Measurements from ENCODE around the gene CELA1.

CELA1 gene

DNA sequence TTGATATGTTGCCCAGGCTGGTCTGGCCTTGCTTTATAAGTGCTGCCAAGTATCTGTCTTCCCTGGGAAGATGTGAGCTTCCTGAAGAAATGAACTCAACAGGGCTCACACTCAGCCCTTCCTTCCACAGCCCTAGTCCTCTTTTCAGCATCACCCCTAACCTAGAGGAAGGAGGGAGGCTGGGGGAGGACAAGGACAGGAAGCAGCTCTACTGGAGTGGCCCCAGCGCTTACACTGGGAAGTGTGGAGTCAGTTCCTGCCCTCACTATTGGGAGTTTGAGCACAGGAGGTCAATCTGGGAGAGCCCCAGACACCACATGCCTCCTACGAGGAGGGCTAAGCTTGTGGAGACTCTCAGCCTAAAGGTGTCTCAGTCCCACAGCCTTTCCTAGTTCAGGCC lies 27.9 kb upstream of the CELA1 start:
- no peak for DNase-seq

DNA sequence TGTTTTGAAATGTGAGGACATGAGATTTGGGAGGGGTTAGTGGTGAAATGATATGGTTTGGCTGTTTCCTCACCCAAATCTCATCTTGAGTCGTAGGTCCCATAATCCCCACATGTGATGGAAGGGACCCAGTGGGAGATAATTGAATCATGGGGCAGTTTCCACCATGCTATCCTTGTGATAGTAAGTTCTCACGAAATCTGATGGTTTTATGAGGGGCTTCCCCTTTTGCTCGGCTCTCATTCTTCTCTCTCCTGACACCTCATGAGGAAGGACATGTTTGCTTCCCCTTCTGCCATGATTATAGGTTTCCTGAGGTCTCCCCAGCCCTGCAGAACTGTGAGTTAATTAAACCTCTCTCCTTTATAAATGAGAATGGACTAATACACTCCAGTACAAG lies 26.7 kb upstream of the CELA1 start:
- no peak for DNase-seq

DNA sequence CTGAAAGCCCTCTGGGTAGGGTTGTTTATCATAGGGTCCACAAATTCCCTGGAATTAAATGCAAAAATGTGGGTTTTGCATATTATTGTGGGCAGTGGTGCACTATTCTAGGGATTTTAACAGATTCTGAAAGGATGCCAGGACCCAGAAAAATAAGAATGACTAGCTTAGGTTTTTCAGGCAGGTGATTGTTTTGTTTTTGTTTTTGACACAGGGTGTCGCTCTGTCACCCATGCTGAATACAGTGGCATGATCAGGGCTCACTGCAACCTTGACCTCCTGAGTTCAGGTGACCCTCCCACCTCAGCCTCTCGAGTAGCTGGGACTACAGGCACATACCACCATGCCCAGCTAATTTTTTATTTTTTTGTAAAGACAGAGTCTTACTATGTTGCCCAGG lies 25.5 kb upstream of the CELA1 start:
- no peak for DNase-seq

DNA sequence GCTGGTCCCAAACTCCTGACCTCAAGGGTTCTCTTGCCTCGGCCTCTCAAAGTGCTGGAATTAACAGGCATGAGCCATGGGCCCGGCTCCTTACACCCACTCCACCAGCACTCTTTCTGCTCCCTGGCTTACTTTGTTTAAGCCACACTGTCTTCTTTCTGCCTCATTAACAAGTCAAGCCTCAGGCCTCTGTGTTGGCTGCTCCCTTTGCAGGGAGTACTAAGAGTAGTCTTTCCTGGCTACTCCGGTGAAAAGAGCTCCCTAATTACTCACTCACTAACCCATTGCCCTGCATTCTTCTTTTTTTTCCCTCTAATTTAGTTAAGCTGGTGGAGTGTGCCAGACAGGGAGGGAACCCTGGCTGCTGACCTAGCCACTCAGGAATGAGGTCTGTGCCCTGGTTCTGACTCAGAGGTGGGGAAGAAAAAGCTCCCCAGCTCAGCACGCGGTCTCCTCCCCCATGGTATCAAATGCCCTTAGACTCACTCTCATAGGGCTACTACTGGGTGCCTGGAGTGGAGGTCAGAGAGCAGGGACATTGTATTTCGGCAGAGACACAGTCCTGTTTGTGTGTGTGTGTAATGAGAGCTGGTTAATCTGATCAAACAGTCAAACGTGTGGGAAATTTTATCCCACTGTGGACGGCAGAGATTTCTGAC lies 24.9 kb upstream of the CELA1 start:
- DNase-seq: no peak

DNA sequence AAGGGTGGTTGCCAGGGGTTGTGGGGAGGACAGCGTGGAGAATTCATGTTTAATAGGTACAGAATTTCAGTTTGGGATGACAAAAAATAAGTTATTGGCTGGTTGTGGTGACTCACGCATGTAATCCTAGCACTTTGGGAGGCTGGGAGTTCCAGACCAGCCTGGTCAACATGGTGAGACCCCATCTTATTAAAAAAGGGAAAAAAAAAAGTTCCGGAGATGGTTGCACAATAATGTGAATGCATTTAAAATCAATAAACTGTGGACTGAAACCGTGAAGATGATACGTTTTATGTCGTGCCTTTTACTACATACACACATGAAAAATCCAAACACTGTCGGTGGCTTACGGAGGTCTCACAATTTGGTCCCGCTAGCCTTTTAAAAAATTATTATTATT lies 24.2 kb upstream of the CELA1 start:
- DNase-seq: no peak

DNA sequence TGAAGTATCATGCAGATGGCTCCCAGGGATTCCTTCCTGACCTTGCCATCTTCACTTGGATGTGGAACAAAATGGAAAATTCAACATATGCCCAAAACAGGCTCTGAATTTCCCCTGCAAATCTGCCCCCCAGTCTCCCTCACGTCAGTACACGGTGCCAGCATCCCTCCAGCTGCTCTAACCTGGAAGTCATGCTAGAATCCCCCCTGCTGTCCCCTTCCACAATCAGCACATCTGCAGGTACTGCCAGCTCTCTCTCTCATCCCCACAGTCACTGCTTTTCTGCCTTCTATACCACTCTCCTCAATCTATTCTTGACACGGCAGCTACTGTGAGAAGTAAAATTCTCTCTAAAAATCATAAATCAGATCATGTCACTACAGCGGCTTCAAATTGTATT lies 23.1 kb upstream of the CELA1 start:
- no peak for DNase-seq

DNA sequence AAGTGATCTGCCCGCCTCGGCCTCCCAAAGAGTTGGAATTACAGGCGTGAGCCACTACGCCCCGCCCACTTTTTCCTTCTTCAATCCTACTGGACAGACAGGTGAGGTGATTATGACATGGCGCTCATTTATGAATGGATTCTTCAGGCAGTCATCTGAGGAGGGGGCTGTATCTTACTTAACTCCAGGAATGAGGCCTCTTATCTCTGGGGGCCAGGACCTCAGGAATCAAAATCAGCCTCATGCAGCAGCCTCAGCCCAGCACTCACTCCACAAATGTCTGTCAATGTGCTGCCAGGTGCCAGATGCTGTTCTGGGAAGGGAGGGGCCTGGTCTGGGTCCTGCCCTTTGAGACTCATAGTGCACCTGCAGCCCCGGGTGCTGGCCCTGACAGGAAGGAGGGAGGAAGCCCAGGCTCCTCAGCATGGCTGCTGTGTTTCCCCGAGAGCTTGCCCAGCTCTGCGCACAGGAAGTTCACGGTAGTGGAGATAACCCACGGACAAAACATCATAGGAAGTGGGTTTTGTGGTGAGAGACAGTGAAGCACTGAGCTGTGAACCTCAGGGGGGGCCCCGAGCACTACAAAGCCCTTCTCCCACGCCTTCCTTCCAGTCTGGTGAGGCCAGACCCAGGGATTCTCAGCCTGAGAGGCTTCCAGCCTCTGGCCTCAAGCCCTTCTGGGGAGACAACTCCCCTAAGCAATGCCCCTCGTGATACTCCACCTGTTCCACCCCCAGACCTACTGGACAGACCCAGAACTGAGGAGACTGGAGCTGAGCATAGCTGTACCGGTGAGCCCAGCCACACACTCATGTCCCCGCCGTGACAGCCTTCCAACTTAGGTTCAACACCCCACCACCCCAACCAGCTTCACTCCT lies 22.4 kb upstream of the CELA1 start:
- peak; percentile 41 to 79 (median 54) for DNase-seq

DNA sequence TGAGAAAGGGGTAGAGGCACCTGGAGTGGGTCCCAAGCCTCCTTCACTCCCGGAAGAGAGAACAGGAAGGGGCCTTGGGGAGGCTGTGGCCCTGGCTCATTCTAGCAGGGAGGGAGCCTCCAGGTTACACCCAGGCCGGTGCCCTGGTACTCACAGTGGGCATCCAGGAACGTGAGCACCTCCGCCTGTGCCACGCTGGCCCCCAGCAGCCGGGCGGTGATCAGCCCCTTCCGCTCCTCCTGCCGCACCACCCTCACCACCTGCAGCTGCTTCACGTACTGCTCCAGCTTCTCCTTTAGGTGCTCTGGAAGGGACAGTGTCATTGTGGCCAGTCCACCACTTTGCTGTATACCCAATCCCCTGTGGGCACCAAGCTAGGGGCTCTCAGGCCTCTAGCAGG lies 18.8 kb upstream of the CELA1 start:
- no peak for DNase-seq

DNA sequence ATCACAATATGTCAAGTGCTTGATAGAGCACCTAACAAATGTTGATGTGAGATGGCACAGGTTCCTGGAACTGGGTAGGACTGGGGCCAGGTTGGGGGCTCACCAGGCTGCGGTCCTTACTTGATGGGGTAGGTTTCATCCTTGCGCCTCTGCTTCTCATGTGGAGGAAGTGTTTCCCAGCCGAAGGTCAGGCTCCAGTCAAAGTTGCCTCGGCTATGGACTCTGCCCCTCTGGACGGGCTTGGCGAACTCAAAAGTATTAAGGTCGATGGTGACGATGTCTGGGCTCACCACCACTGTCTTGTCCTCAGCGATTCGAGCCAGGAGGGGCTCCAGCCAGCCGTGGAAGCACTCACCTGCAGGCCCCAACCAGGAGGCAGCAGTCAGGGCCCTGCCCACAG lies 17.5 kb upstream of the CELA1 start:
- DNase-seq: no peak

DNA sequence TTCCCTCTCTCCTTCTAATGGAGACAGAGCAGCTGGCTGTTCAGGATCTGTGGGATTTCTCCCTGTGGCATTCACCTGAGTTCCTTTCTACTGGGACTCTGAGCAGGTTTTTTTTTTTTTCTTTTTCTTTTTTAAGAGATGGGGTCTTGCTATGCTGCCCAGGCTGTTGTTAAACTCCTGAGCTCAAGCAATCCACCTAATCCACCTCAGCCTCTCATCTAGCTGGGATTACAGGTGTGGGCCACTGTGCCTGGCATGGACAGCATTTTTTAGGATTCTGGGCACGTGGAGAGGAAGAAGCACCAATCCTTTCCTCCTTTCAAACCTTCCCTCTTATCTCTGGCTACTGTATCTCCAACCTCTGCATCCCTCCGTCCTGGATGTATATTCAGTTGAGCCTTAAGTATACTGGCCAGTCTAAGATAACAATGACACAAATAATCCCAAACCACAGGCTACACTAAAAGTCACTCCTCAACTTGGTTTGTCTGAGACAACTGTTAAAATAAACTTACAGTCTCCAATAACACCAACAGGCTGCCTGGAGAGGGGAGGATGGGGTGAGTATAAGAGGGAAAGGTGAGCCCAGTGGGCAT lies 16.4 kb upstream of the CELA1 start:
- no peak for DNase-seq

DNA sequence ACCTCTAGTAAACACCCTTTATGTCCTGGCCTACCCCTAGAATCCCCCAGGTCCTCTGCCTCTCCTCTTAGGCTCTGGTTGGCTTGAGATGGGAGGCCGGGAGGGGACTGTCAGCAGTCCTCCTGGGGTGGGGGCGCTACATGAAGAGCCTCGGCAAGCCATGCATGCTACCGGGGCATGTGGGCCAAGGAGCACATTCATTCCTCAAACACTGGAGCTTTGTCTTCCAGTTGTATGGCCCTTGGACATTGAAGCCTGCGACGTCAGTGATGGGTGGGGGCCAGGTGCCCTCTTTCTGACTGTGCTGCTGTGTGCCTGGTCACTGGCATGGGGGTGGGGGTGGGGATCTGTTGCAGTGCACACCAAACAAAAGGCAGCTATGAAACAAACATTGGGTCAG lies 15.8 kb upstream of the CELA1 start:
- no peak for DNase-seq

DNA sequence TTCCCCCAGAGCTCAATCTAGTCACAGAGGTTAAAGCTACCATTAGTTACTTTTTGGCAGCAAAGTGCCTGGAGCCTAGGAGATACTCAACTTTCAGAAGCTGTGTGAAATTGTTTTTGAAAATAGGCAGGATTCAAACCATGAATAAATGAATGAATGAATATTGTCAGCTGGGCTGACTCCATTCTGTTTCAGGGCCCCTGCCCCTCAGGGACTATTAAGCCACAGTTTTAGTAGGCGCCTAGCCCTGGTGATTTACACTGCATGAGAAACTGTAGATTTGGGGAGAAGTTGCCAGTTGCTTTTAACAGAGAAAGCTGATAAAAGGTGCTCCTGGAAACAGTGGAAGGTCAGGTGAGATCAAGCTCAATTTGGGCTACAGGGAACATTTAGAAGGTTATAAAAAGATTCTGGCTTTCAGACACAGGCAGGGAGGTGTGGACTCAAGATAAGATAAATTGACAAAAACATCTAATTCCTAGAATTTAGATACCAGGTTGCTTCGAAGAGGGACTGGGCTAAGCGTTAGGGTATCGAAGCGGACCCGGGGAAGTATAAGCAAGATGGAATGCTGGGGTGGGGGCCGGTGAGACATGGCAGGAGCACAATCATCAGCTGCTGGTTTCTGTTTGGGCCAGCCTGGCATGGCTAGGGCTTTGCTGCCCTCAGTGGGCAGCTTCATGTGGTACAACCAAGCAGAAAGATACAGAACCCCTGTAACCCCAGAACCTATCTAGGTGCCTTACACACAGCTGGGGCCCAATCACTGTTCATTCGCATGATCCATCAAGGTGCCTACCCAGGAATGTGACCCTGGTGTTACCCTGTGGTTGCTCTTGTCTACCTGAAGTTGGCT lies 14.9 kb upstream of the CELA1 start:
- no peak for DNase-seq

DNA sequence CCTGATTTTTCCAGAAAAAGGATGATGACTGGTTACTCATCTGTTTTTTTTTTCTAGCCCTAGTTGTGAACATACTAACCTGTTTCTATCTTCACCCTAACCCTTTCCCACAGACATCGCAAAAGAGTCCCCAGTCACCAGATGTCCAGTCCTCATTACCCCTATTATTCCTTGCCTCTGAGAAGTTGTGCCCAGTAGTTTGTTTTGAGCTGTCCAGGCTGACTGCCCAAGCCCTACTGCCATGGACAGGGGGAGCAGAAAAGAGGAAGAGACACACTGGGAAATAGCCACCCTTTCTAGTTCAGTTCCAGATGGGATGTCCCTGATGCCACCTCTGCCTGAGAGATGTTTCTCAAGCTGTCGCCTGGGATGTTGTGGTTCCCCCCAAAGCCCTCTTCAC lies 13.8 kb upstream of the CELA1 start:
- no peak for DNase-seq

DNA sequence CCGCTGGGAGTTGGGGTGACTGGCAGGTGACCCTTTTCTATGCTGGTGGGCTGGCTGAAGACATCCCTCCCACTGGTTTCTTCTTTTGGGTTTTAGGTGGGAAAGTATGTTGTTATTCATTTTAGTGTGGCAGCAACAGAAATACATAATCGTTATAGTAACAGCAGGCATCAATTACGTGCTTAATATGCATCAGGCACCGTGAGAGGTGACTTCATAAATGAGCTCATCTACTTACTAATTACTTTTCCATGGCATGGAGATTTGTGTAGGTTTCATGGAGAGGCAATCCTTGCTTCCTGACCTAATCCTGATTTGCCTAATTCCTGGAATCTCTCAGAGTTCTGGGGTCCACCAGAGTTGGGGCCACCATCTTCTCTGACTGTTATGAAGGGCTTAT lies 13.4 kb upstream of the CELA1 start:
- no peak for DNase-seq

DNA sequence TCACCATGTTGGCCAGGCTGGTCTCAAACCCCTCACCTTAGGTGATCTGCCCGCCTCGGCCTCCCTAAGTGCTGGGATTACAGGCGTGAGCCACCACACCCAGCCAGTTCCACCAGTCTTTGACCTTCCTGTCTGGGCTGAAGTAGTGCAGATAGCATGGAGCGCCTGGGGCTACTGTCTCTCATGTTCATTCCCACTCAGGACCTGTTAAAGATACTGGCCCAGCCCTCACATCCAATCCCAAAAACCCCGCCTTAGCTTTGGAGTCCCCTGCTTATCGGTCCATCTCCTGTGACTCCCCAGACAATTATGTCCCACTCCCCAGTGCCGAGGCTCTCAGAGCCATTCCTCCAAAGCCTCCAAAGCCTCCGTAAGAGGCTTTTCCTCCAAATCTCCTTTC lies 12.0 kb upstream of the CELA1 start:
- DNase-seq: no peak

DNA sequence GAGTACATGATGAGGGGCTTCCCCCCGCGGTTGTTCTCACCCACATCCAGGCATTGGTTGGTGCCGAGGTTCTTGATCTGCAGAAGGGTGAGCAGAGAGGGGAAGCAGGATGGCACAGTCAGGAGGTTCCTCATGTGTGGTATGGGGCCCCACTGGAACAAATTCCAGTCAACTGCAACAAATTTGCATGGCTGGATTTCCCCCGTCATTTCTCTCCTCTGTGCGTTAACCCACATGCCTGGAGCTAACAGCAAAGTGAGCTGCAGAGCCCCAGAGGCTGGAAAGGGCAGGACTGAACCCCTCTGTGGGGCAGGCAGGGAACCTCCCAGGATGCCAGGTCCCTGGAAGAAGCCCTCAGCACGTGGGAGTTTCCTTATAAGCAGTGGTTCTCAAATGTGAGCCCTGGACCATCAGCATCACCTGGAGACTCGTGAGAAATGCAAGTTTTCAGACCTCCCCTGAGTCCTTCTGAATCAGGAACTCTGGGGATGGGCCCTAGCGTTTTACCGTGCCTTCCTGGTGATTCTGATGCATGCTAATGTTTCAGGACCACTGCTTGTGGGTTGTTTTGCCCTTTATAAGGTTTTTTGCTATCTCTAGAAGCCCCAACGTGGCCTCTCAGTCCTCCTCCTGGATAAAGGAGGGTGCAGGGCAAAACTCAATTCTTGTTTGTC lies 11.0 kb upstream of the CELA1 start:
- no peak for DNase-seq

DNA sequence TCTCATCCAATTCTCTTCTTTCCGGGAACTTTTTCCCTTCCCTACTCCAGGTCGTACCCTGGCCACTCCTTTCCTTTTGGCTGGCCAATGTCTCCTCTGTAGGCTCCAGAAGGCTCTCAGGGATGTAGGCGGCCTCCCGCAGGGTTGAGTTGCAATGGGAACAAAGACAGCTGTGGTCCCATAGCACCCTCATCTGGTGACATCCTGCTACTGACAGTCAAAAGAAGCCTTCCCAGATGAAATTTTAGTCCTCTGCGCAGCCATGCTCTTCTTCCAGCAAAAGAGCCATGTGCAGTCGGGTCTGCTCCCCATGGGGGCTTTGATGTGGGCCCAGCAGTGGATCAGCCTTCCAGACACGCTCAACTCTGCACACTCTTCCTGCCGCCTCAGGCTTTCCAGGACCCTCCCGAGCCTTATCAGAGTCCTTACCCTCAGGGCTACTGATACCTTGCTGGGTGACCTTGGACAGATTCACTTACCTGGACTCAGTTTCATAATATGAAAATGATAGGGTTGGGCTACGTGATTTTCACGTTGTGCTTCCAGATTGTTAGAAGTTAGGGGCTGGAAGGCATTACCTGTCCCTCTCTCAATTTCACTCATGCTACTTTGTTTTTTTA lies 5.5 kb upstream of the CELA1 start:
- peak in 1 of 4 experiments; percentile 3 for DNase-seq

DNA sequence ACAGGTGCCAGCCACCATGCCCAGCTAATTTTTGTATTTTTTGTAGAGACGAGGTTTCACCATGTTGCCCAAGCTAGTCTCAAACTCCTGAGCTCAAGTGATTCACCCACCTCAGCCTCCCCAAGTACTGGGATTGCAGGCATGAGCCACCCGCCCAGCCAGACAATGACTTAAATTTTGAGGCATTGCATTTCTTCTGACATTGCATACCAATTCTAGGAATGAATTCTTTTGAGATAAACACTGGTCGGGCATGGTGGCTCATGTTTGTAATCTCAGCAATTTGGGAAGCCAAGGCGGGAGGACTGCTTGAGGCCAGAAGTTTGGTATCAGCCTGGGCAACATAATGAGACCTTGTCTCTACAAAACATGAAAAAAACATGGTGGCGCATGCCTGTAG lies 2.5 kb upstream of the CELA1 start:
- no peak for DNase-seq

DNA sequence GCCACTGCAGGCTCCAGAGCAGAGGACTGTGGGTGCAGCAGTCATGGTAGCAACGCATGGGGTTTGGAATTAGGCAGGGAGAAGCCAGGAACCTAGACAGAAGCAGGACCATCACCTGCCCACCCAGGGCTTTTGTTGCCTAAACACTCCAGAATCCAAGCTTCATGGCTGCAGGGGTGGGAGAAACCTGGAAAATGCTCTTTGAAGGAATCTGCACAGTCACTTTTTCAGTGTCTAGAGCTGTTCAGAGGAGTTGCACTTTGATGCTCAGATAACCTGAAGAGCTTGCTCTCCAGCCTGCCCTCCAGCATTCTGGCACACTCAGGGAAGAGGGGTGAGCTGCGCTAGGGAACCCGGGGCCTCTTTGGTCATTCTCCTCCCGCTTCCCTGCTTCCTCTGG lies 1.6 kb upstream of the CELA1 start:
- no peak for DNase-seq

DNA sequence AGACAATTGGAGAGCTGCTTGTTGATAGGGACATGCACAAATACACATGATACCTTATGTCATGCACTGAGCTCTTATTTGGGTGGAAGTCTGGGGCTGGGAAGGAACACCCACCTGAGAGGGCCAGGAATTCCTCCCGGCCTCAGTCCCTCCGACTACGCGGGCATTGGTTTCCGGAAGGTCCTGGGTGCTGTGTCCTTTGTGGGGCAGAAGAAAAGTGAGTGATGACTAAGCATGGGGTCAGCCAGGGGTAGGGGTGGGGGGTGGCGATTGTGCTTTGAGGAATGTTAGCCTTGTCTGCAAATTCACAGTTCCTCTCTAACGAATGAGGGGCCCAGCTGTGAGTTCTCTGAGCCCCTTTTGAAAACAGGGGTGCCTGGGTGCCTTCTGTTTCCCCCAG lies 798 bp downstream of the CELA1 start:
- DNase-seq: no peak

DNA sequence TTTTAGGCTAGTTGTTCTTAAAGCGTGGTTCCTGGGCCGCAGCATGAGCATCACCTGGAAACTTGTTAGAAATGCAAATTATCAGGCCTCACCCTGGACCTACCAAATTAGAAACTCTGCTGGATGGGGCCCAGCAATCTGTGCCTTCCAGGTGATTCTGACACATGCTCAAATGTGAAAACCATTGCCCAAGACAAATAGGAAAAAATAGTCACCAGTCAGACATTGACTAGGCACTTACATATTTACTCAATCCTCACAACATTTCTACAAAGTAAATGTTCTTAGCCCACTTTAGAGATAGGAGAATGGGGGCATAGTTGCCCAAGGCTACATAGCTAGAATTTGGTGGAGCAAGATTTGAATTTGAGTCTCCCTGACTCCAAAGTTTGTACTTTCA lies 3.3 kb downstream of the CELA1 start:
- DNase-seq: no peak

DNA sequence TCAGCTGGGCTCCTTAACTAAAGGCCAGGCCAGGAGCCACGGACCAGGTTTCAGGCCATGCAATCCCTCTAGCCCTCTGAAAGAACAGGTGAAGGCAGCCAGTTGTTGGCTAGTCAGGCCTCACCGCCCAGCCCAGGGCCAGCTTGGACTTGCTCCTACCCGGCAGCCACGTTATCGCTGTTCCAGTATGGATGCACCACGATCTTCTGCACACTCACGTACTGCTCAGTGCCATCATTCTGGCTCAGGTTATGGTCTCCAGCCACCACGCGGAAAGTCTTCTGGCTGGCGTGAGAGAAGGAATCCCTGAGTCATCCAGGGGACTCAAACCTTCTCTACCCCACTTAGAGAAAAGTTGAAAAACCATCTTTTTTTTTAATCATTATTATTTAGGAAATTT lies 4.1 kb downstream of the CELA1 start:
- DNase-seq: no peak
